ENCODE measurements around the gene AJAP1.

Gene AJAP1

DNA sequence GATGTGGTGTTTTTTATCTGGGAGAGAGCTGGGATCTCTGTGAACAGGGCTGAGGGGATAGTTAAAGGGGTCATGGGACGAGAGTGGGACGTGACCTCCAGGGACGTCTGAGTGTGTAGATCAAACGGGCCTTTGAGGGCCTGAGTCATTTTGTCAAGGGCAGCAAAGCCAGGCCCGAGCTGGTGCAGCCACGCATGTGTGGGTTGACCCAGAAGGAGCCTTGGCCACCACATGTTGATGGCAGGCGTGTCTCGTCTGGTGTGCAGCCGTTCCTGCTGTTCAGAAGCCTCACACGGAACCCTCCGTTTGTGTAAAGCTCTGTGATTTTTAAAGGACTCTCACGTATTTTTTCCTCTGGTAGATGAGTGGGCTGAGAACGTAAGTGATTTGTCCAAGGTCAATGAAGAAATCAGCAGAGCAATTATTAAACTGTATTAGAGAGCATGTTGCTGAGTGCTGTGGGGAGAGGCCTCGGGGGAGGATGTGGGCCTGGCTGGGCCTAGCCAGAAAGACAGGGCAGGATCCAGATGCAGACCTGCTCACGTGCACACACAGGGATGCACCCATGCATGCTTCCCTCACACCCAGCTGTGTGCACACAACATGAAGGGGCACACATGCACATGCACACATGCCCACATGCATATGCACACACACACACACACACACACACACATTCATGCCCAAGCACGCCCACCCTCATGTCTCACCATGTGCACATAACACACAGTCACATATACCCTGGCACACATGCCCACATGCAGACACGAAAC is 89.8 kb downstream of the AJAP1 start:
- no peak for DNase-seq

DNA sequence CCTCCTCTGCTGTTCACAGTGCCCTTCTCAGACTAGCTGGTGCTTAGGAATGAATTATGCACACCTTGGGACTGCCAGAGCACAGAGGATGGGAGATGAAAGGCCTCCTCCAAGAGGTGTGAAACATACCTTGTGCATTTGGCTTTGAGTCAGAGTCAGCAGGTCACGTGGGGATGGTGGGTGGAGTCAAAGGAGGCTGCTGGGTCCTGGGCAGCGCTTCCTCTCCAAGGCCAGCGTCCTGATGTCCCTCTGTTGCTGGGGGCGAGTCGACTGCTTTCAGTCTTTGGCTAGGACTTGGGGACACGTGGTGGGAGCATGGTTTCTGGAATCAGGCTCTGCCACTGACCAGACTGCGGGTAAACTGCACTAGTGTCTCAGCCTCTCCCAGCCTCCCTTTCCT is 91.2 kb downstream of the AJAP1 start:
- no peak for DNase-seq

DNA sequence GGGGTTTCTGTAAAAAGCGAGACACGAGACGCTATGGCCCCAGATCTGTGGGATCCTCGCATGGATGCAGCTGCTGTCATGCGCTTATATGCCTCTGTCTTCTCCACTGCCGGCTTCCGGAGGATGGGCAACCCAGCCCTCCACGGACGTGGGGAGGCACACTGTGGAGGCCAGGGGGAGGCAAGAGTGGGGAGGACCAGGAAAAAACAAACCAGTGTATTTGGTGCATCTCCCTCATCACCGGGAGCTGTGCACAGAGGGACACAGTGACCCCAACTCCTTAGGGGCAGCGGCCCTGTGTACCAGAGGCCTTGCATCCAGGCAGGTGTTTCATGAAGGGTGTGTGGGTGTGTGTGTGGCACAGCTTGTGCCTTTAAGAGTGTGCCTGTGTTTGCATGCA is 95.0 kb downstream of the AJAP1 start:
- no peak for DNase-seq

DNA sequence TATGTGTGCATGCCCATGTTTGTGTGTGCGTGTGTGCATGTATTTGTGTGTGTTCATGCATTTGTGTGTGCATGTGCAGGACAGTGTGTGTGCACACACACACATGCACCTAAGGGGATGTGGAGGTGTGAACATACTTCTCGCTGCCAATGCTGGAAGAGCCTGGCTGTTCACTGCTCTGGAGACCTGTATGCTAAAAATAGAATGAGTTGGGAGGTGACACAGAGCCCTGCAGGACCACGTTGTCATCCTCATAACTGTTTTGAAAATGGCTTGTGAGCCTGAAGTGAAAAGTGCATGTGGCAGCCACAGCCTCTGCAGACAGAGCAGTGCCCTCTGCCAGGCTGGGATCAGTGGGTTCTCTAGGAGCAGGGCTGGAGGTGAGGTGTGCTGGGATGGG is 95.8 kb downstream of the AJAP1 start:
- DNase-seq: no peak

DNA sequence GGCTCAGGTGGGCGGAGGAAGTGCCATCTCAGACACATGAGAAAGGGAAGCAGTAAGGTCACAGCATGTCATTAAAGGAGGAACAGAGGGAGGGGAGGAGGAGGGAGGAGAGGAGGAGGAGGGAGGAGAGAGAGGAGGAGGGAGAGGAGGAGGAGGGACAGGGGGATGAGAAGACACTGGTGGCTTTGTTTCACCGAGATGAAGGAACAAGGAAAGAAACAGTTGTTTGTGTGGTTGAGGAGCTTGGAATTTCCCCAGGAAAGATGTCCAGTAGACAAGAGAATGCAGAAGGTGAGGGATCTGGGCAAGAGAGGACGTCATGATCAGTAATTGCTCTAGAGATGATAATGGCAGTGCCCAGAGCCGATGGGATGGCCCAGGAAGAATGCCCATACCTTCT is 97.7 kb downstream of the AJAP1 start:
- no peak for DNase-seq

DNA sequence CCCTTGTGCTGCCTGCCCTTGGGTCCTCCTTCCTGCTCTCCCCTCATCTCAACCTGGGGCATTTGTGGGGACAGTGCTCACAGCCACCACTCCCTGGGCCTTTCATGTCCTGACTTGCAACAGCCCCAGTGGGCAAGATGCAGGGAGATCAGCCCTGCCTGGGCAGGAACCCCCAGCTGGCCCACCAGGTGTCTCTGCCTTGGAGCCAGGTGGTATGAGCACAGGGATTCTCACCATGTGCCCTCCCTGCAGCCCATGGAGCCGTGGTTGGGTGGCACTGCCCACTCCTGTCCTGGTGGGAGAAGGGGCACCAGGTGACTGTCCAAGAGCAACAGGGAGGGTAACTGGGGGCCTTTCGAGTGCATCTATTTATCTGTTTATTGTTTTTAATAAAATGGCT is 100.4 kb downstream of the AJAP1 start:
- no peak for DNase-seq

DNA sequence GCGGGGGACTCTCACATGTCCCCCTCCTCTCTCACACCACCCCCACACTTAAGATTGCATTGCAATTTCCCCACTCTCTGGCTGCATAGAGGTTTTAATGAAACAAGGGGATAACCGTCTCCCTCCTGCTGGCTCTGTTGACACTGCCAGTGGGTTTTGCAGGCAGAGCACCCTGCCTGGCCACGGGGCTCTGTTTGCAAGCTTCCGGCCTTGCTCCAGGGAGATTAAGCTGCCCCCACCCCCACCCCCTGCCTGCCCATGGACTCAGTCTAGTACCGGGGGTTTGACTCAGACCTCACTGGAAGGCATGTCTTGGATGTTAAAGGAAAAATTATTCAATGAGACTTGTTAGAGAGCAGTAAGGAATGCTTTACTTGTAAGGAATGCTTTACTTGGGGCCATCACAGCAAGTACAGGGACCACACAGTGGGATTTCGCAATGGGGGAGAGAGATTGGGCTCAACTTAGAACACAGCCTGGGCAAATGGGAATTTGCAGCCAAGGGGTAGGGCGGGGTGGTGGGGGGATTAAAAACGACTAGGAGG is 101.0 kb downstream of the AJAP1 start:
- DNase-seq: no peak

DNA sequence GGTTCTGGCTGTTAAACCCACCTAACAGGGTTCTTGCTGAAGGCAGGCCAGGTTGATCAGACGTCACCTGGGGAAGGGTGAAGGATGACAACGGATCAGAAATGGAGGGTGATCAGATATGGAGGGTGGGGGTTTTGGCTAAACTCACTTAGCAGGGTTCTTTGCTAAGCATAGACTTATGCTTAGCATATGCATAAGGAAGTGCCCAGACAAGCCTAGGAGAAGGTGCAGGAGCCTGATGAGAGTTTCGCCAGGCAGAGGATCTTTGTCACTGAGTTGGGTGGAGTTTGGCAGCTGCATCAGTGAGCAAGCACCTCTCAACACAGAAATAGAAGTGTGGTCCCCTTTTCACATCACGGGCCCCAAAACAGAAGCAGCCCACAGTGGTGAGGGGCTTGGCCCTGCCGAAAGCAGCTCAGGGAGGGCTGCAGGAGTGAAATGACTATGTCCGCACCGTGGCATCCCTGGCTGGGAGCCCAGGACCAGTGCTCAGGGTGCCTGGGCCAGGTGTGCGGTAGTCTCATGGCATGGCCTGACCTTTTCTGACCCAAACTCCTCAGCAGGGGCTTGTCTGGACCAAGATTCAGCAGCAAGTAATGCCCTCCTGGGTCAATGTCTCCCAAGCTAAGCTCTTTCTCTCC is 101.6 kb downstream of the AJAP1 start:
- DNase-seq: no peak

DNA sequence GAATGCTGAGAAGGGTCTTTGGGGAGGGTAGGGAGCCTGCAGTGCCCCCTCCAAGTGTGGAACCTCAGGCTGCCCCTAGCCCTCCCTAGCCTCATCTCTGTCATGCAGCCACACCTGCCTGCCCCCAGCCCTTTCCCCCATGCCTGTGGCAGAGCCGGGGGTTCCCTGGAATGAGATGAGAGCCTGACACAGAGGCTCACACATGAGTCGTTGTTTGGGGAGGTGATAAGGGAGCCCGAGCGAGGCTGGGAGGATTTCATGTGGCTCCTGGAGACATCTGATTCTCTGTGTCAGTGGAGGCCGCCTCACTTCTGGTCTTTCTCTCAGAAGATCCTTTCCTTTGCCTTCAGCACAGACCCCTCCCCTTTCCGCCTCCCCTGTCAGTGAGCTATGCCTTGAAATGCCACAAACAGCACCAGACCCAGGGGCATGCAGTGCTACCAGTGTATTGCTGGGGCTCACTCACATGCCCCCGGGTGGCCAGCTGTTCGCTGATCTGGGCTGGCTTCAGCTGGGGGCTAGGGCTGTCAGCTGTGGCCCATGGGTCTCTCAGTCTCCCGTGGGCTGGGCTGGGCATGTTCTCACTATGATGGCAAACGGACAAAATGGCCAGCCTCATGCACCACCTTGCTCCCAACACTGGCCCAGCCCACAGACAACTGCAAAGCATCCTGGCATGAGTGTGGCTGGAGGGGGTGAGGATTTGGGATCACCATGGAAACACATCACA is 102.6 kb downstream of the AJAP1 start:
- no peak for DNase-seq

DNA sequence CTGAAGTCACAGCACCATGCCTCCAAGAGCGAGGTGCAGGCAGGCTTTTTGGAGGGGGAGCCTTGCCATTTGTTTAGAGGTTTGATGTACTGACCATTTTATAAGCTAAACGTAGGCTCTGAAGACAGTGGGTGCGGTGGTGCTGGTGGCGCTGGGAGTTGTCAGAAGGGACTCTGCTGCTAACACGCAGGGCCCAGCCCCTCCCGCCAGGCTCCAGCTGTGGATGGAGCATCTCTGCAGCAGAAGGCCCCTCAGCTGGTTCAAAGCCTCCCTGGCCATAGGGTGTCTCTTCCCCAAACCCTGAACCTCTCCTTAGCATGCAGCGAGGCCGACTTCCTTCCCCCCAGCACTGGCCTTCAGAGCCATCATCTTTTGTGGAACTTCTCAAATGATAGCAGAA is 105.3 kb downstream of the AJAP1 start:
- no peak for DNase-seq

DNA sequence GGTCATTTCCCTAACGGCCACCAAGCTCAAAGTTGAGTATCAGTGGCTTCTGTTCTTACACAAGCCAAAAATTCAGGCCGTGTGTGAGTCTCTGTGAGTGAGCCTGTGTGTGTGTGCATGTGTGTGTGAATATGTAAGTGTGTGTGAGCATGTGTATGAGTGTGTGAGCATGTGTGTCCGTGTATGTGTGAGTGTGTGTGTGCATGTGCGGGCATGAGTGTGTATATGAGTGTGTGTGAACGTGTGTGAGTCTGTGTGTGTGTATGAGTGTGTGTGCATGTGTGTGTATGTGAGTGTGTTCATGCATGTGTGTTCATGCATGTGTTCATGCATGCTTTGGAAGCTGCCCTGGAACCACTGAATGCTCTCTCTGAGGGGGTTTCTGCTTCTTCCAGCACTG is 105.7 kb downstream of the AJAP1 start:
- DNase-seq: no peak

DNA sequence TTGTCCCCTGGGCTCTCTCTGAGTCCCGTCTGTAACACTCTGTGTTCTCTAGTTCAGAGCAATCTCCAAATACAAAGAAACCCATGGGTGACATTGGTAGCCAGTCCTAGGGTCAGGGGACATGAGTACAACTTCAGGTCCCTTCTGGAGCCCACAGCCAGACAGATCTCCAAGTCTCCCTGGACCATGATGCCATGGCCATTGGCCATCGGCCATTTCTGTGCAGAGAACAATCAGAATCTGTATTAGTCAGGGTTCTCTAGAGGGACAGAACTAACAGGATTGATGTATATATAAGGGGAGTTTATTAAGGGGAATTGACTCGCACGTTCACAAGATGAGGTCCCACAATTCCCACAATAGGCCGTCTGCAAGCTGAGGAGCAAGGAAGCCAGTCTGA is 106.9 kb downstream of the AJAP1 start:
- DNase-seq: no peak

DNA sequence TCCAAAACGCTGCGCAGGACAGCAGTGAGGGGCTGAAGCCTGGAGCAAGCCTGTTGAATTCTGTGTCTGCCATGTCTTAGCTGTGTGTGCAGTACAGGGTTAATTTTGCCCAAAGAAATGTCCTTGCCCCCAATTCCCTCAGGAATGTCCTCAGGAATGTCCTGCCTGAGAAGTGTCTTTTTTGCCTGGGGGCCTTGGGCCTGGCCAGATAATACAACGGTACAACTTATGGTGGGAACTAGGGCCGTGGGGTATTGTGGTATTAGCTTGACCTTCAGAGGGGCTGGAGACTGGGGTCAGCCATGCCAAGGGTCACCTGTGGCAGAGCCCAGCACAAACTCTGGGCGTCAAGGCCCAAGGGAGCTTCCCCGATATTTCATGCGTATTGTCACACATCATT is 107.7 kb downstream of the AJAP1 start:
- DNase-seq: no peak

DNA sequence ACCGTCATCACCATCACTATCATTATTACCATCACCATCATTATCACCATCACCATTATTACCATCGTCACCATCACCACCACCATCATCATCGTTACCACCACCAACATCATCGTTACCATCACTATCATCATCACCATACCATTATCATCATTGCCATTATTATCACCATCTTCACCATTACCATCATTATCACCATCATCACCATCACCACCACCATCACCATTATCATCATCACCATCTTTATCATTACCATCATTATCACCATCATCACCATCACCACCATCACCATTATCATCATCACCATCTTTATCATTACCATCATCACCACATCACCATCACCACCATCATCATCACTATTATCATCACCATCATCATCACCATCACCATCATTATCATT is 112.9 kb downstream of the AJAP1 start:
- no peak for DNase-seq

DNA sequence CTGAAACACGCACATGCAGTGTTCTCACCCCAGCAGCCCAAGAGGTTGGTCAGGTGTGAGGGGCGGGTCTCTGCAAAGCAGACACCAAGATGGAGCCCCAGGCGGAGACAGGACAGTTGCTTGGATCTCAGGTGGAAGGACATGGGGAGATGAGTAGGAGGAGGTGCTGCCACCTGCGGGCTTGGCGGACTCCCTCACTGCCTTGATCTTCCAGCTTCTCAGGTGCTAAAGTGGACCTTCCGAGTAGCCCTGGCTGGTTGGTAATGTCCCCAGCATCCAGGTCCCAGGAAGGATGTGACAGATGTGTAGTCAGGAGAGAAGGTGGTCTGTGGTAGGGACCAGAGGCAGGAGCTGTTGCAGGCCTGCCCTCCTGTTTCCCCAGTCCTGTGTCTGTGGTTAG is 114.1 kb downstream of the AJAP1 start:
- DNase-seq: no peak

DNA sequence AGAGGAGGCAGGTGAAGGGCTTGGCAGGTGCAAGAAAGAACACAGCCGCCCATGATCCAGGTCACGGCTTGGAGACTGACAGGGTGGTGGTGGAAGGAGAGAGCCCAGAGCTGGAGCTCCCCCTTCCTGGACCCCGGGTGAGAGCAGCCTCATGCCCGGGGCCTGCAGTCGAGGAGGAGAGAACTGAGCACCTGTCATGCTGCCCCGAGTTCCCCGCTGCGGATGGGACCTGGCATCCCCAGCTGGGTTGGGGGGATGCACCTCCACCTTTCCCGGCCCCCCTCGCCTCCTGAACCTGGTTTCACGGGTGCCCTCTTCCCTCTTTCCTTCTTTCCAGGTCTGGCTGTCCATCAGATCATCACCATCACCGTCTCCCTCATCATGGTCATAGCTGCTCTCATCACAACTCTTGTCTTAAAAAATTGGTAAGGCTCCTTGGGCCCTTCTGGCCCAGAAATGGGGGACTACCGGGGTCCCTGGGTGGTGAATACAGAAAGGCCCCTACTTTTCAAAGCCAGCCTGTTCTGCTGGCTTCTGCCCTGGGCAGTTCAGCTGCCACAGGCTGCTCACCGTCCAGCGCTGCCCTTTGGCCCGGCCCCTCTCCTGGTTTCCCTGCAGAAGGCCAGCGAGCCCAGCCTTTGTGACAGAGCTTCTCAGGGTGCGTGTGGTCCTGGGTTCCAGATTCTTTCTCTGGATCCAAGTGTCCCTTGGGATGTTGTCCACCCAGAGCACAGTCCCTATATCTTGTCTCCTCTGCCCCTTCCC is 115.3 kb downstream of the AJAP1 start:
- DNase-seq: no peak

DNA sequence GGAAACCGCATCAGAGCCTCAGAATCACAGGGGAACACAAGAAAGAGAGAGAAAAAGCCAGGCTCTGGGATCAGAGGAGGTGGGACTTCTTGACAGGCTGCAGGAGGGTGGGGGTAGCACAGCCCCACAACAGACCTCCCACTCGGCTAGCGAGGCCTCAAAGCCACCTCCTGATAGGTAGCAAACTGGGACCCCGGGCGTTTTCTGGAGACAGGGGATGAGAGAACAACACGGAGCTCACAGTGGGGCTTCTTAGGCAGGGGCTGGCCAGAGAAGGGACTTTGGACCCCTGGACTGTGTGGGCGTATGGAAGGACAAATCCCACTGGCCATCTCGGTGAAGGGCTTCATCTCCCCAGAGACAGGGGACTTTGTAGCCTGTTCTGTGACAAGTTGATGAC is 116.3 kb downstream of the AJAP1 start:
- no peak for DNase-seq

DNA sequence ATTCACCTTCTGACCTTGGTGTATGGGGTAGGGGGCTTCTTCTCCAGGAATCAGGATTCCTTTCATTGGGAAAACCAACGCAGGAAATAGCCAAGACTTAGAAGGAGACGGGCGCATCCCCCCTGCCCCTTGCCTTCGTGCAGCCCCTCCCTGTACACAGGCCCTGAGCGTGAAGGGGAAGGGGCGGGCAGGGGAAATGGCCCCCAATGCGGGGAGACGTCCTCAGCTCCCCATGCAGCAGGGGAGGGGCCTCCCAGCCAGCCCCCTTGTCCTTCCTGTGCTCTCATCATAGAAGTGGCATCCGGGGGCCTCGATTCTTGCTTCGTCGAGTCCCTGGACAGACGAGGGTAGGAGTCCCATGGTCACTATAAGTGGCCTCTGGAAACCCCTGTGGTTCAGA is 116.9 kb downstream of the AJAP1 start:
- no peak for DNase-seq

DNA sequence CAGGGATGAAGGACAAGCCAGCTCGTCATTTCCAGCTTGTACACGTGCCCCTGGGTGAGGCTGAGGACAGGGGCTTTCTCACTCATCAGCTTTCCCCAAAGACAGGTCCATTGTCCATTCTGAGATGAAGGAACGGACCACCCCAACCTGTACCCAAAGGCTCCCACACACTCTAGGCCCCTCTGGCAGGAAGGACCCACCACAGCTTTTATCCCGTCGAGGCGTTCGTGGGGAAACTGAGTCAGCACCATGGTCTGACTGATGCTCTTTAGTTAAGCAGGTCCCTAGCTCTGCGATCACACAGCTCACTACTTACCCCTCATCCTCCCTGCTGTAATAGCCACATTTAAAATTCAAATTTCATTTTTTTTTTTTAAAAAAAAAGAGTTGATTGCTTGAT is 117.3 kb downstream of the AJAP1 start:
- no peak for DNase-seq

DNA sequence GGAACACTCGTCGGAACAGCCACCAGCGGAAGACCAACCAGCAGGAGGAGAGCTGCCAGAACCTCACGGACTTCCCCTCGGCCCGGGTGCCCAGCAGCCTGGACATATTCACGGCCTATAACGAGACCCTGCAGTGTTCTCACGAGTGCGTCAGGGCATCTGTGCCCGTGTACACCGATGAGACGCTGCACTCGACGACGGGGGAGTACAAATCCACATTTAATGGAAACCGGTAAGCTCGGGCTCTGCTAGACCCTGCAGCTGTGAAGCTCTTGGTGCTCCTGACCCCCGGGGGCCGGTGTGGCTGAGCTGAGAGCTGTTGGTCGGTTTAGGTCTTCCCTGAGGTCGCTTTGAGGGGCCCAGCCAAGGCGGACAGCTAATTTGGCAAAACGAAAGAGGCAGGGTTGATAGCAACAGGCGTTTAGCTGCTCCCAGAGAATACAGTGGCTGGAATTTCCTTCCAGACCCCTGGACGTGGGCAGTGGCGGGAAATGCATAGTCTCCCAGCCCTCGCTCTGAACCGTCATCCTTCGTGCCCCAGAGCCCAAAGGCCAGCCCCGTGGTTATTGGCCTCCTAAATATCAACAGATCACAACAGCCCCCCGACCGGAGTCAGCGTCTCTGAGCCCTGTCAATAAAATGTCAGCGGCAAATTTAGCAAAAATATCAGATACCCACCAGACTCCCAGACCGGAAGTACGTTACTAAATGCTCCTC is 118.0 kb downstream of the AJAP1 start:
- no peak for DNase-seq

DNA sequence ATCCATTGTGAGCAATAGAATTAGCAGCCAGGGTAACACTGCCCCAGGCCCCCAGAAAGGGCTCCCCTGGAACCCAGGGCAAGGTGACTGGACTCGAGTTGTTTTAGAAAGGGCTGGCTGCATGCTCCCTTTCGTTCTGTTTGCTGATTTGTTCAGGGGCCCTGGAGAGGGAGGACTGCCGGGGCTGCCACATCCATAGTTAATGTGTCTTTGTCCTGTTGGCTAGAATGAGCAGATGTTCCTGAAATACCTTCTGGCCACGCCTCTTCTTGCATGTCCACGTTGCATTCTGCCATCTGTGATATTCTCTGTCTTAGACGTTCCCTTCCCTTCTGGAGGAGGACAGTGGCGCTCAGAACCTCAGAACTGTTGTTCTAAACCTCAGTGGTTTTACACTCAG is 118.8 kb downstream of the AJAP1 start:
- DNase-seq: no peak

DNA sequence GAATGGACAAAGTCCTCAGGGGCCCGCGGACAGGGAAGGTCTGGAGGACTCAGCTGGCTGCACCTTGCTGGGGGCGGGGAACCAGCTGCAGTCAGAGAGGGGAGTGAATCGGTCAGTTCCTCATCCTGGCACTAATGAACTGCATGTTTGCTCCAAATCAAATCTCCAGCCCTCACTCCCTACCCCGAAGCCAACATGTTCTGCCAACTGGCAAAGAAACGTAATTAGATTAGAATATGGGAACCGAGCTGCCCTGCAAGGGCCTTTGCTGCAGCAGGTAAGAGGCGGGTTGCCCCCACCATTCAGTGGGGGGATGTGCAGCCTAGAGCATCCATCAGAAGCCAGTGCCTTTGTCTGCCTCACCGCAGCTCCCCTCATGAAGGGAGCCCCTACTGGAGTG is 121.1 kb downstream of the AJAP1 start:
- no peak for DNase-seq

DNA sequence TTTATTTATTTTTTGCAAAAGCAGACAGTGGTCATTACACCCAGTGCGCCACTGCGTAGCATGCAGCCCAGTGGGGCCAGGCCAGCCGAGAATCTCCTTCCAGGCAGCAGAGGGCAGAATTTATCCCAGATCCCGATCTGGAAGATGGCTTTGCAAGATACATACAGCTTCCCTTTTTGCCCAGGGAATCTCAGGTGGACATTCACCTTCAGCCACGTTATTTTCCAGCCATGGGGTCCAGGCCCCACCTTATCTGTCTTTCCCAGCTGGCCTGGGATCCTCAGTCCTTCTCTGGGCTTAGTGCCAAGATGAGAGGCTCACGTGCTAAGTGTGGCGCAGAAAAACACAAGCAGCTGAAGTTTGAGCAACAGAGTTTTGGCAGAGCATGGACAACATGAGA is 123.6 kb downstream of the AJAP1 start:
- no peak for DNase-seq
